ENCODE data around the gene MYT1.

Gene MYT1

GRCh38 chr20:64140061-64140931 lies 24.0 kb upstream of the MYT1 start:
- DNase-seq, result no peak

- no peak for DNase-seq
Observed at GRCh38 chr20:64140956-64141355, 23.3 kb upstream of the MYT1 start.

- DNase-seq, result no peak
Observed at GRCh38 chr20:64142590-64142989, 21.7 kb upstream of the MYT1 start.

- DNase-seq, result no peak
Observed at GRCh38 chr20:64143018-64143801, 21.0 kb upstream of the MYT1 start.

- no peak for DNase-seq
Observed at GRCh38 chr20:64144144-64144912, 19.9 kb upstream of the MYT1 start.

GRCh38 chr20:64145458-64146300 lies 18.6 kb upstream of the MYT1 start:
- no peak for DNase-seq

GRCh38 chr20:64146301-64146935 lies 17.8 kb upstream of the MYT1 start:
- no peak for DNase-seq

- no peak for DNase-seq
Observed at GRCh38 chr20:64146936-64147477, 17.2 kb upstream of the MYT1 start.

- DNase-seq, result no peak
Observed at GRCh38 chr20:64148581-64148980, 15.7 kb upstream of the MYT1 start.

GRCh38 chr20:64149141-64149540 lies 15.1 kb upstream of the MYT1 start:
- DNase-seq, result no peak

- DNase-seq, result no peak
Observed at GRCh38 chr20:64149809-64150560, 14.3 kb upstream of the MYT1 start.

GRCh38 chr20:64150756-64151632 lies 13.3 kb upstream of the MYT1 start:
- no peak for DNase-seq

- DNase-seq, result no peak
Observed at GRCh38 chr20:64151633-64152530, 12.4 kb upstream of the MYT1 start.

GRCh38 chr20:64152906-64153305 lies 11.3 kb upstream of the MYT1 start:
- no peak for DNase-seq

- no peak for DNase-seq
Observed at GRCh38 chr20:64153410-64153809, 10.8 kb upstream of the MYT1 start.

GRCh38 chr20:64153861-64154589 lies 10.2 kb upstream of the MYT1 start:
- no peak for DNase-seq

GRCh38 chr20:64154590-64155257 lies 9.5 kb upstream of the MYT1 start:
- no peak for DNase-seq
